Psoas muscle (tissue), 8 donors: Measurements from ENCODE around the gene VPS37B. TPM values are rescaled to one million over a fixed set of nuclear protein-coding genes. Genes with fewer than 3 reads are reported as not detected.

ENCODE experiments used
- ATAC-seq, 4 donors: fragments of 200-7000 bp; cut with Tn5 transposase; one replicate each; pipeline ENCODE4 v1.9.1; 2020; ENCODE audit warnings: moderate library complexity in 3 of 4, mild to moderate bottlenecking in 2 of 4
- DNase-seq, 2 donors: peaks; one replicate each; pipeline ENCODE4 v3.0.0-alpha.2; 2020
- H3K27ac ChIP-seq: fragments of 200-600 bp; one replicate; pipeline ENCODE4 v1.8.0; 2022
- H3K27me3 ChIP-seq, 3 donors: fragments of 200-600 bp in 1 of 3; one replicate each; pipeline versions ENCODE4 v1.6.1 to v1.8.0; 2013 to 2022; ENCODE audit warnings: low read length in 2 of 3, mild to moderate bottlenecking in 2 of 3, moderate library complexity in 1 of 3; ENCODE audit not compliant: insufficient read depth in 3 of 3
- H3K36me3 ChIP-seq, 2 donors: fragments of 200-600 bp in 1 of 2; one replicate each; pipeline versions ENCODE4 v1.6.1 to v1.8.0; 2013 to 2022; ENCODE audit warnings: low read depth in 1 of 2, mild to moderate bottlenecking in 1 of 2, moderate library complexity in 1 of 2; ENCODE audit not compliant: insufficient read depth in 1 of 2
- H3K4me1 ChIP-seq: fragments of 200-600 bp; one replicate; pipeline ENCODE4 v1.8.0; 2022
- H3K4me3 ChIP-seq: fragments of 200-600 bp; one replicate; pipeline ENCODE4 v1.8.0; 2022; ENCODE audit warnings: mild to moderate bottlenecking
- H3K9me3 ChIP-seq: fragments of 200-600 bp; one replicate; pipeline ENCODE4 v1.8.0; 2022
- WGBS, 3 donors: extraction: QIAGEN DNeasy Blood & Tissue Kit; methylation state at CpG; one replicate each; pipeline versions ENCODE4 v1.1.6 to v1.1.7; 2013; 5-methylcytosine and 5-hydroxymethylcytosine counted together
- intact Hi-C, 2 donors: fragments of 100-400 bp; cut with DNase I; formaldehyde crosslinking; loops; one replicate each; pipeline versions ENCODE4 v1.11.0 to v1.14.2; 2022
- polyA plus RNA-seq, 3 donors: library from polyadenylated mRNA; stranded (reverse); fragments of 200-250 nt; gene quantifications; one replicate each; pipeline ENCODE4 v1.2.3, GENCODE V29; 2013
- total RNA-seq, 4 donors: library from RNA; stranded (reverse); fragmentation: NEBNext Ultra II Directional in 2 of 4; extraction: Animal tissue kit (Norgen Biotek cat#: 25700) in 2 of 4; gene quantifications; one replicate each; pipeline versions ENCODE4 v1.2.1 to v1.2.4, GENCODE V29; 2021 to 2023
- TF ChIP-seq, protein P1 (sequence below): fragments of 200-600 bp; IDR thresholded peaks from one replicate; pipeline ENCODE4 v1.8.0; 2022; ENCODE audit warnings: antibody characterized with exemption
- donor health status: healthy with polysubstance abuse.
- donor health status: DM: no; HTN: no; CAD: no; lungs with moderate emphysema.
- donor health status: Bipolar disorder and iron deficiency.
- donor health status: healthy.
- donor health status: DM: yes; HTN: yes; CAD: no.
- donor health status: DM: no; HTN: no; CAD: no.
- donor health status: DM: no; HTN: no; CAD: no.
- donor health status: DM: yes; HTN: yes; CAD: no.

VPS37B gene
- total and polyA plus RNA-seq, 7 donors, result 3.2 to 11.1 (median 8.9) TPM

DNA sequence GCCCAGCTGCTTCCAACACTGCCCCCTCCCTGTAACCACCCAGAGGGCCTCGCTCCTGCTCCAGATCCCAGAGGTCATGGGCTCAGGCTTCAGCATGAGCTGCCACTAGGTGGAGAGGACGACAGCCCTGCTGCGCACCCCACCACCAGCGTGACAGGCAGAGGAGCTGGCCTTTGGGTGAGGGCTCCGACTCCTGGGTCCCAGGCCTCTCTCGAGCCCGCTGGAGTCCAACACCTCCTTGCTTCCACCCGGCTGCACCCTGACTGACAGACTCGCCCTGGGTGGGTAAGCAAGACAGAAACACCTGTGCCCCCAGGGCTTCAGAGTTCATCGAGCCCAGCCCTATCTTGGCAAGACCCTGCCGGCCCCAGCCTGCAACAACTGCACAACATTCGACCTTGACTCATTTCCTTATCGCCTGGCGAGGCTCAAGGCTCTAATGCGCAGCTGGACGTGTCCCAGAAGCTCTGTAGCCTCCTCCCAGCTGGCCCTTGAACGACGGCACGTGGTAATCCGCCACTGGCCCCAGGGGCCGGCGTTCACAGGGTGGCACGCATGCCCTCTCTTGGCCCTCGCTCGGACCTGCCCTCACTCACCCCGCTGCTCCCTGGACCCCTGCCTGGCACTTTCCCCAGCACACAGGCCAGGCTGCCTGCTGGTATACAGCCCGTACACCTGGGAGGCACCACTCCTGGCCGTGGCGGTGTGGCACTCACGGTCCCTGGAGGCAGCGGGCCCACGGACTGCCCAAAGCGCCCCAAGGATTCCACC lies 28.0 kb downstream of the VPS37B start:
- peak; percentile 60 to 76 for DNase-seq
- intact Hi-C loops, result no loop called here
- H3K27ac ChIP-seq, result peak overlapping the region; percentile 78
- WGBS, 3 donors, result 30 to 43% (median 35%) methylated on average over 31 to 33 of the region's 33 CpGs
- no peaks in the 10 kb centered on the region for H3K9me3 ChIP-seq
- TF ChIP-seq, protein P1, sequence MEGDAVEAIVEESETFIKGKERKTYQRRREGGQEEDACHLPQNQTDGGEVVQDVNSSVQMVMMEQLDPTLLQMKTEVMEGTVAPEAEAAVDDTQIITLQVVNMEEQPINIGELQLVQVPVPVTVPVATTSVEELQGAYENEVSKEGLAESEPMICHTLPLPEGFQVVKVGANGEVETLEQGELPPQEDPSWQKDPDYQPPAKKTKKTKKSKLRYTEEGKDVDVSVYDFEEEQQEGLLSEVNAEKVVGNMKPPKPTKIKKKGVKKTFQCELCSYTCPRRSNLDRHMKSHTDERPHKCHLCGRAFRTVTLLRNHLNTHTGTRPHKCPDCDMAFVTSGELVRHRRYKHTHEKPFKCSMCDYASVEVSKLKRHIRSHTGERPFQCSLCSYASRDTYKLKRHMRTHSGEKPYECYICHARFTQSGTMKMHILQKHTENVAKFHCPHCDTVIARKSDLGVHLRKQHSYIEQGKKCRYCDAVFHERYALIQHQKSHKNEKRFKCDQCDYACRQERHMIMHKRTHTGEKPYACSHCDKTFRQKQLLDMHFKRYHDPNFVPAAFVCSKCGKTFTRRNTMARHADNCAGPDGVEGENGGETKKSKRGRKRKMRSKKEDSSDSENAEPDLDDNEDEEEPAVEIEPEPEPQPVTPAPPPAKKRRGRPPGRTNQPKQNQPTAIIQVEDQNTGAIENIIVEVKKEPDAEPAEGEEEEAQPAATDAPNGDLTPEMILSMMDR, result peak; percentile 42
- peaks cover 0 to 27% of the 10 kb centered on the region in 2 donors for H3K36me3 ChIP-seq
- H3K27me3 ChIP-seq, result no peaks in the 10 kb centered on the region
- ATAC-seq, result peak; percentile 67 to 72 (median 71)
- peaks cover 53% of the 10 kb centered on the region for H3K4me1 ChIP-seq
- peak overlapping the region; percentile 9 for H3K4me3 ChIP-seq

DNA sequence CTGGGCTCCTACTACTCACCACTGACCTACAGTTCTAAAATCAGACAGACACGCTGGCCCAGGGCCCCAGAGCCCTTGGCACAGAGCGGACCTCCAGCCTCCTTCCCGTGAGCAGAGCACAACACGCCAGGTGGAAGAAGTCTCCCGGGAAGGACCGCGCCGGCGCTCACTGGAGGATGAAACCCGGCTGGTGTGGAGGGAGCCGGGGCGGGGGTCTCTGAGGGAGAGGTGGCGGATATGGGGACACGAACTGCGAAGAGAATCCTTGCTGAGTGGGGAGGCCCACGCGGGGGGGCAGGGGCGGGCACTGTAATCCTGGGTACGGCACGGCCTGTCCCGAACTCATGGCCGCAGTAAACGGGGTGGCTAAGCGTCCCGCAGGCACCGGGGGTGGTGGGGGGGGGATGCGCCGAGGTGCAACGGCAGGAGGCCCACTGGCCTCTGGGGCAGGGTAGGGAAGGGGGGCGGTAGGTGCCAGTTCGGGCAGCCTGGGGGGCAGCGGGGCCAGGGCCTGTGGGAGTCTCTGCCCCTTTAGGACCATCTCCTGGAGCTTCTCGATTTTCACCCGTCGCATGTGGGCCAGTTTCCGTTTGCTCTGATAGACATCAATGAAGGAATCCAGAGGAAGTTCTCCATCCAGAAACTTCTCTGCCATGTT lies 28.8 kb downstream of the VPS37B start:
- Histone ChIP-seq H3K4me1 (peaks cover 45% of the 10 kb centered on the region), H3K27me3 (no peaks in the 10 kb centered on the region), H3K9me3 (no peaks in the 10 kb centered on the region), H3K4me3 (no peak overlapping the region), H3K36me3 (peaks cover 0 to 27% of the 10 kb centered on the region in 2 donors), H3K27ac (peak overlapping the region; percentile 78)
- ATAC-seq (peak; percentile 43 to 87 (median 80)), DNase-seq (peak in 1 of 2 donors; percentile 74)
- TF ChIP-seq, protein P1, result no peak
- WGBS, 3 donors, result 56 to 77% (median 65%) methylated on average over 26 to 36 of the region's 36 CpGs
- intact Hi-C loops, result no loop called here

- intact Hi-C loops, result no loop called here
- WGBS, 3 donors, result 76 to 82% (median 81%) methylated on average over 17 of the region's 17 CpGs
- Histone ChIP-seq H3K27ac (peak overlapping the region; percentile 78), H3K4me1 (peaks cover 38% of the 10 kb centered on the region), H3K4me3 (no peak overlapping the region), H3K9me3 (no peaks in the 10 kb centered on the region), H3K27me3 (no peaks in the 10 kb centered on the region), H3K36me3 (peaks cover 0 to 27% of the 10 kb centered on the region in 2 donors)
- DNase-seq (no peak), ATAC-seq (peak in 1 of 4 donors; percentile 16)
- TF ChIP-seq, protein P1, result no peak
These were observed 29.5 kb downstream of the VPS37B start for GRCh38 chr12:122866379-122866778.

DNA sequence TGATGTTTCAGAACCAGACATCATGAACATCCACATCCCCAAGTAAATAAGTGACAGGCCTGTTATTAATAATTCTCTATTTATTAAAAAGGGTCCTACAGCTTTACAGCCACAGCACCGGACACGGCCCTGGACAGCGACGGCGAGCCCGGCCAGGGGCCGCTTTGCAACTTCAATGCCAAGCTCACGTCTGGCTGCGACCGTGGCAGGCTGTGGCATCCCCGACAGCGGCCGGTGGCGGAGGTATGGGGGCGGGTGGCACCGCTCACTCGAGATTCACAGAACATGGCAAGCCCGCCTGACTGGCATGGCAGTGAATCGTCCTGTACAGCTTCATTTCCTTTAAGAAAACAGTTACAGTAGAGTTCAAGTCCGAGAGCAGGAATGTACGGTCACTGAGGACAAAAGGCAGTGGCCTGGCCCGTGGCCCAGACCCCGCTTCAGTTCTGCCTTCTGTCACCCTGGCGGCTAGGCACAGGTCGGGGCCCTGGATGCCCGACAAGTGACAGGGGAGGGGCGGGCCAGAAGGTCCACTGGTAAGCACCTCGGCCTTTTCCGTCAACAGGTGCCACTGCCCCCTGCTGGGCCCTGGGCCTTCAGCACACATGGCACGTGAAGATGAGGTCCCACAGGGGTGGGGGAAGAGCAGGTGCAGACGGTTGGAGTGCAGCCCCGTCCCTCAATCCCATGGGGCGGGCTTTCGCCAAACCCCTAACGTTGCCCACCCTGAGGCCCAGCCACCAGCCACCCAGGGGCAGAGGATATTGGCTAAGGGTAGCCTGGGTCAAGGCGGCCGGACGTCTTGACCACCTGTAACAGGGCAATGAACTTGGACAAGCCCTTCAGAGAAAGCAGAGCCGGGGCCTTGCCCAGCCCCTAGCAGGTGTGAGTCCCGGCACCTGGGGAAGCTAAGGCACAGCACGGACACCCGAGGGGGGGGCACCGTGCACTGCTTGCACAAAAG lies 30.4 kb downstream of the VPS37B start:
- intact Hi-C loops, result no loop called here
- H3K4me1 ChIP-seq, result peaks cover 32% of the 10 kb centered on the region
- no peaks in the 10 kb centered on the region for H3K9me3 ChIP-seq
- DNase-seq (no peak), ATAC-seq (peak in 1 of 4 donors; percentile 28)
- peak overlapping the region; percentile 6 for H3K27ac ChIP-seq
- 76 to 80% (median 78%) methylated on average over 41 to 43 of the region's 43 CpGs for WGBS, 3 donors
- H3K4me3 ChIP-seq, result no peak overlapping the region
- TF ChIP-seq, protein P1, result no peak
- peaks cover 0 to 27% of the 10 kb centered on the region in 2 donors for H3K36me3 ChIP-seq
- no peaks in the 10 kb centered on the region for H3K27me3 ChIP-seq
